Right forelimb (tissue), 1 donor: Measurements from ENCODE around the gene MAJIN.
A peak's percentile ranks its signal among the peaks of the same experiment; 100 is the strongest.
"Not testable (repeated sequence)": the region's sequence is repeated elsewhere in the genome, so short reads cannot be mapped to it uniquely, and the experiment has no call there.

Source experiments
- DNase-seq: peaks from one replicate; pipeline ENCODE4 v3.0.0-alpha.2; 2018

The MAJIN gene

DNA sequence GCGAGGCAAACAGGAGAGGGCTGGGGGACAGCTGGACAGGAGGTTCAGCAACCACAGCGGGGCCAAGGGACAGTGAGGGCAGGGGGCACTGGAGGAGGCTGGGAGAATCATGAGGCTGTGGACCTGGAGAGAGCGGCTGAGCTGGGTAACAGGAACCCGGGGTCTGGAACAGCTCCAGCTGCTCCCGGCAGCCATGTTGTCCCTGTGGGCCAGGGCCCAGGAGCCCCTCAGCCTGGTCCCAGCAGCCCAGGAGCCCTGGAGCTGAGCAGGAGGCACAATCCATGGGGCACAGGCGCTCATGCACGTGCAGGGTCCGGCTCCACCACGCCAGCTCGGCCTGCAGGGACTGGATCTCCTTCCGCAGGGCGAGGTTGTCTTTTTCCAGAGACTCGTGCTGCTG lies 17.5 kb upstream of the MAJIN start:
- no peak for DNase-seq

DNA sequence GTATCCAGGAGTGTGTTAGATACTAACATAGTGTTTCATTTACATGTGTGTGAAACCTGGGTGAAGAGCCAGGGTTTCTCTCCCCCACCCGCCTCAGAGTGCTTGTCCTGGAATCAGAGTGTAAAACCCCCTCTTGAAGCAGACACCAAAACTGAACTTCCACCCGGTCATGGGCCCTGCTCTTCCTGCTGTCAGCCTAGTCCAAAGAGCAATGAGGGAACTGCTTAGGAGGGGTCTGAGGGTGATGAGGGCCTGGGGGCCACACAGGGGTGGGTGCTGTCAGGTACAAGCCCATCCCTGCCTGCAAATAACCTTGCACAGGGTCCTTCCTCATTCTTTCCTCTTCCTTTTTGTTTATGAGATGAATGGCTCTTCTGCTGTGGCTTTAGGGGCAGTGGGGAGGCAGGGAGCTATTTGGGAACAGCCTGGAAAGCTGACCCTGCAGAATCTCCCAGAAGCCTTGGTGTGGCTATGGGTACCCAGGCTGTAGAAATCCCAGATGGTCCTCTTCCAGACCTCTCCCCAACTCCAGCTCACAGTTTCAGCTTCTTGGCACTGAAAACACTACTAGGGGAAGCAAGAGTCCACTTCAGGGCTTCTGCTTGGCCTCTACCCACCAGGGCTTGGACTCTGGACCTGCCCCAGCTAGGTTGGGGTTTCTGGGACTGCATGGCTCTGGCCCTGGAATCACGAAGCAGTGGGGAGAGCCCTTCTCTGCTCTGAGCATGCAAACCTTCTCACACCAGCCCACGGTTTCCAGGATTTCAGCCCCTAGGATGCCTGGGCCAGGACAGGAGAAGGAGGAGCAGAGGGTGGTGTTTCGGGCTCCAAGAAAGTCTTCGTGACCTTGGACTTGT lies 16.3 kb upstream of the MAJIN start:
- no peak for DNase-seq

DNA sequence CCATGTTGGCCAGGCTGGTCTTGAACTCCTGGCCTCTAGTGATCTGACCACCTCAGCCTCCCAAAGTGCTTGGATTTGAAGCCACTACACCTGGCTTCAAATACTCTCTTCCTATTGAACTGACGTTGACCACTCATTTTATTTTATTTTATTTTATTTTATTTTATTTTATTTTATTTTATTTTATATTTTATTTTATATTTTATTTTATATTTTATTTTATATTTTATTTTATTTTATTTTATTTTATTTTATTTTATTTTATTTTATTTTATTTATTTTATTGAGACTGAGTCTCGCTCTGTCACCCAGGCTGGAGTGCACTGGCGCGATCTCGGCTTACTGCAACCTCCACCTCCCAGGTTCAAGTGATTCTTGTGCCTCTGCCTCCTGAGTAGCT lies 11.4 kb upstream of the MAJIN start:
- not testable (repeated sequence) for DNase-seq

DNA sequence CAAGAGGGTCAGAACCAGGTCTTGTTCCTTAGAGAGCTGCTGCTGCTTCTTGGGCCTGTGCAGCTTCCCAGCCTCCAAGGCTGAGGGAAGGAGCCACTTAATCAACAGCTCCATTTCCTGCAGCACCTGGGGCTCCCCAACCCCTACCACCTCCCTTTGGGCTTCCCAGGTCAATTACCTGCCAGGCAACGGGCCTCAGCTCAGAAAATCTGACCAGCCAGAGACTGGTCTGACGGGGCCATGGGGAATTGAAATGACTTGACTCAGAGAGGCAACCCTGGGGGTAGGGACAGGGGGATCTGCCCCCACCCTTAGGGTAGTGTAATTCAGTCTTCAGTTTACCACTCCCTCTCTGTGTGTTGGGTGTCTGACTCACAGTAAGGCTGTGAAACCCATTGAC lies 4.7 kb upstream of the MAJIN start:
- DNase-seq: no peak

DNA sequence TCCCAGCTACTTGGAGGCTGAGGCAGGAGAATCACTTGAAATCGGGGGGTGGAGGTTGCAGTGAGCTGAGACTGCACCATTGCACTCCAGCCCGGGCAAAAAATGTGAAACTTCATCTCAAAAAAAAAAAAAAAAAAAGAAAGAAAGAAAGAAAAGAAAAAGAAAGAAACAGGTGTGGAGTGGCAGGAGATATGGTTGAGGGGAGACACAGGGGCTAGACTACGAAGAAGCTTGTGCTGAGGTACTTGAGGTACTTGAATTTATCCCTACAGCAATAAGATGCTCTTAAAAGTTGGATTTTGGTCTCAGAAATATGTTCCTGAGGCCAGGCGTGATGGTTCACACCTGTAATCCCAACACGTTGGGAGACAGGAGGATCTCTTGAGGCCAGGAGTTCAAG lies 2.2 kb upstream of the MAJIN start:
- DNase-seq: no peak

DNA sequence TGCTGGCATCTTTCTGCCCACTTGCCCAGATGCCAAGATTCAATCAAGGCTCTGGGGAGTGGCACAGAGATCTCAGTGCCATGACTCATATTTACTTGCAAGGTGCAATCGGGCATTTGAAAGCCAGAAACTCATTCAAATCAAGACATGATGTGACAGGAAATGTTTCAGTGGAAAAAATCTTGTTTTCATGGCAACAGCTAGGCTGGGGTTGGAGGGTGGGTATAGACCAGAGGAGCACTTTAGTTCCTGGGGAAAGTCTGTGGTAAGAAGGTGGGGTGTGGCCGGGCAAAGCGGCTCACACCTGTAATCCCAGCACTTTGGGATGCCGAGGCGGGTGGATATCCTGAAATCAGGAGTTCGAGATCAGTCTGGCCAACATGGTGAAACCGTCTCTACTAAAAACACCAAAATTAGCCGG lies 1.2 kb downstream of the MAJIN start:
- DNase-seq: no peak

DNA sequence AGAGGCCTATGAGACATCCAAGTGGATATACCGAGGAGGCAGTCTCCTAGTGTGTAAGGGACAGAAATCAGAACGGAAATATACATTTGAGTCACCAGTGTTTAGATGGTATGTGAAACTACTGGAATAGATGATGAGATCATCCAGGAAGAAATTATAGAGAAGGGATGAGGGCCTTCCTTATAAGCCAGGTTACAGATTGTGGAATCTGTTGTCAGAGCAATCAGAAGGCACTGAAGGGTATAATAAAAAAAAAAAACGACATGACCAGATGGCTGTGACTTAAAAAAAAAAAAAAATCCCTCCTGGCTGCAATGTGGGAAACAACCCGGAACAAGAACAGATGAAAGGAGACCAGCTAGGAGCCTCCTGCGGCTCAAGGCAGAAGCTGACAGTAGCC lies 2.7 kb downstream of the MAJIN start:
- no peak for DNase-seq

DNA sequence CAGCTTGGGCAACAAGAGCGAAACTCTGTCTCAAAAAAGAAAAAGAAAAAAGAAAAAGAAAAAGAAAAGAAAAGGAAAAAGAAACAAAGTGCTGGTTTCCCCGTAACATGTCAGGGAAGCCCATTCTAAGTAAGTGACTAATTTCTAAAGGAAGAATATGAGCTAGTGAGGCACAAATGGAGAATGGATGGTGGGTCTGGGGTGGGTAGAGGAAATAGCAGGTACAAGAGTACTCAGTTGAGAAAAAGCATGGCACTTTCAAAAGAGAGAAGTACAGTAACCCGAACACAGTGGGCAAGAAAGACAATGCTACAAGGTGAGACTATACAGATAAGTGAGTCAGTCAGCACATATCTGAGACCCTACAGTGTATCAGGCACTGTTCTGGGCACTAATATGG lies 4.5 kb downstream of the MAJIN start:
- DNase-seq: no peak

DNA sequence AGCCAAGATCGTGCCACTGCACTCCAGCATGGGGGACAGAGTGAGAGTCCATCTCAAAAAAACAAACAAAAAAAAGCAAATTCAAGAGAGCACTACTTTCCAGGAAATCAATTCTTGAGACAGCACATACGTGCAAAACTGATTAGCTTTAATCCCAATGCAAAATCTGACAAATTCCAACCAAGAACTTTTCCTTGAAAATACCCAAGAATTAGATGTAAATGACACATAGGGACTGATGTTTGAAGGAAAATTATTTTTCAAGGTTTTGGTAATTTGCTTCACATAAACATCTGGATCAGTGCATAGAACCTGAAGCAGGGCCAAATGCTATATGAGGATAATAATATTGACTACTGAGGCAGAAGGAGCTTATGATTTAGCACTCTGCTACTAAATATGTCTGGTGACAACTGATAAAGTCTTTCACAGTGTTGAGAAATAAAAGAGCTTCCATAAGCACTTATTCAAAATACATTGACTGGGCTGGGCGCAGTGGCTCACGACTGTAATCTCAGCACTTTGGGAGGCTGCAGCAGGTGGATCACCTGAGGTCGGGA lies 8.8 kb downstream of the MAJIN start:
- DNase-seq: no peak

DNA sequence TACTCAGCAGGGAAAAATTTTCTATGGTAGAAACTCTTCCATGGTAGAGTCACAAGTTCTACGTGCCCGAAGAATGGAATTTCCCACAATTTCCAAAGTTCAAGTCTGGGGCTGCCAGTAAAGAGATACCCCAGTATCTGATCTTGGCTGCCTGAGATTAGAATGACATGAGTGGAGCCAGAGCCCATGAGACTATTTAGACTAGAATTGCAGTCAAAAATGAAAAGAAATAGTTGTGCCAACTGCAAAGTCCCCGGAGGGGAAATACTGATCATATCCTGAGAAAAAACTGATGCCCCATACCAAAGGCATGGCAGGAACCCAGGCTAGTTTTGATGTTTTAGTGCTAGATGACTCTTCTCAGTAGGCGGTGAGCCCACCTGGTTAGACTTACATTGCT lies 11.2 kb downstream of the MAJIN start:
- DNase-seq: no peak

DNA sequence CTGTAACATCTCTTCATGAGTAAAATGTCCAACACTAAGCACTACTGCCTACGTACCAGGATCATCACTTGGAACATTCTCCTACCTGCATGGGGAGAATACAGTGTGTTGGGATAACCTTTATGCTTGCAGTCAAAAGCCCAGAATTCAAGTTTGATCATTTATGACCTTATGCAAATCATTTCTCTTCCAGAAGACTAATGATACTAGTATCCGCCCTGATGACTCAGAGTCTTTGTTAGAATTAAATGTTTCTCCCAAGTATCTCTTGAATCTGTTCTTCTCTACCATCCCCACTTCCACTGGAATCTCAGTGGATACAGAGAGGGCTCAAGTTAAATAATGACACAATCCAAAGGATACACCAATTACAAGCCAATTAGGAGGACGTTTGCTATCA lies 12.4 kb downstream of the MAJIN start:
- no peak for DNase-seq

DNA sequence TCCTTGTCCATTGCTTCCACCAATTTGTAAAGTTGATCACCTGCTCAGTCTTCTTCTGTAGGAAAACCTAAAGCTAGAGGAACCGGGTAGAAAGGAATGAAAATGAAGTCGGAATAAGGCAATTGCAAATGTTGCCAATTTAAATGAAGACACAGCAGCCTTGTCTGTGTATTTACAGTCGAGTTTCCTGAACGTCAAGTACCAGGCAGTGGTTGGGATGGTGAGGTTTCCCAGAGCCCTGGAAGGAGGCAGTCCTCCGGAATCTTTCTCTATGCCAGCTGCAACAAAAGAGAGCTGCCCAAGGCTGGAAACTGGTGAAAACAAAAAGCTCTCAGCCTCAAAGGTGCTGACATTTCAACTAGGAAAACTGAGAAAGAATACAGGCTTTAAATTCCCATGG lies 17.7 kb downstream of the MAJIN start:
- DNase-seq: no peak

DNA sequence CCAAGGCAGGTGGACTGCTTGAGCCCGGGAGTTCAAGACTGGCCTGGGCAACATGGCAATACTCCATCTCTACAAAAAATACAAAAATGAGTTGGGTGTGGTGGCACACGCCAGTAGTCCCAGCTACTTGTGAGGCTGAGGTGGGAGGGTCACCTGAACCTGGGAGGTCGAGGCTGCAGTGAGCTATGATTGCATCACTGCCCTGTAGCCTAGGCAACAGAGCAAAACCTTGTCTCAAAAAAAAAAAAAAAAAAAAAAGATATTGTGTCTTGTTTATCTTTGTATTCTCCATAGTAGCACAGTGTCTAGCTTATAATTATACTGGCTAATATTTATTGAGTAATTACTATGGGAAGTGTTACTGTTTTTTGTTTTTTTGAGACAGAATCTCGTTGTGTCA lies 20.4 kb downstream of the MAJIN start:
- DNase-seq: no peak

DNA sequence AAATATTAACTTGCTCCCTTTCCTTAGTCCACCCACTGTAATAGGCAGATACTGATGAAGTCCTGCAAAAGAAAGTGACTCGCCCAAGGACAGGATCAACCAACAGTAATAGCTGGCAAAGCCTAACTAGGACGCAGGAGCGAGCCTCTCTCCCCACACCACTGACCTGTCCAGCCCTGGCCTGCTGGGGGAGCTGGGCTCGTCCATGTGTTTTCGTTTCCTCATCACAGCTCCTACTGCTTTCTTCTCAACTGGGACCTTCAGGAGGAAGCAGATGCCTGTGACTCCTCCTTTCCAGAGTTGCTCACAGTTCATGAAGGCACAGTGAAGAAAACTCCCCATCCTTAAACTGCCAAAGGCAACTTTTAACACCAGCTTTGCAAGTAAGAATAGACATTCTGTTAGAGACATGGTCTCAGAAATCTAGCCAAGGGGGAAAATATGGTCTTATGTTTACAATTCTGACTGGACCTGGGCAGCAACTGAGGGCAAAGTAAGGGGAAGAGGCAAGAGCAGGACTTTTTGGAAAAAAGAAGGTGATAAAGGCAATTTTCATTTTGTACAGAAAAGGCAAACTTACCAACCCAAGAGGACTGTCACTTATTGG lies 24.6 kb downstream of the MAJIN start:
- no peak for DNase-seq

DNA sequence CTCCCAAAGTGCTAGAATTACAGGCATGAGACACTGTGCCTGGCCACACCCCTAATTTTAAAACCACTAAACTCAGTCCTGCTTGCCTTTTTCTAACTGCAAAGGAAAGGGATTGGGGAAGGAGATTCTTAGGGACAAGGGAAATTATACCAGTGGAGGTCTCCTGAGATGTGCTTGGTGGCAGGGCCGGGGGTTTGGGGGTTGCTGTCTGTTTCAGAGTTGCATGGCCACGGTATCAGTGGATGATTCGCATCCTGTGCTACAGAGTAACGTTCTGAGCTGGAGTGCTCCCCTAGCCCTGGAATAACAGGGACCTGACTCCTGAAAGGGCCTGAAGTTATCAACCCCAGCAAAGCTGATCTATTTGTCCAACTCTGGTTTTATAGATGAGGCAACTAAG lies 35.4 kb downstream of the MAJIN start:
- no peak for DNase-seq

DNA sequence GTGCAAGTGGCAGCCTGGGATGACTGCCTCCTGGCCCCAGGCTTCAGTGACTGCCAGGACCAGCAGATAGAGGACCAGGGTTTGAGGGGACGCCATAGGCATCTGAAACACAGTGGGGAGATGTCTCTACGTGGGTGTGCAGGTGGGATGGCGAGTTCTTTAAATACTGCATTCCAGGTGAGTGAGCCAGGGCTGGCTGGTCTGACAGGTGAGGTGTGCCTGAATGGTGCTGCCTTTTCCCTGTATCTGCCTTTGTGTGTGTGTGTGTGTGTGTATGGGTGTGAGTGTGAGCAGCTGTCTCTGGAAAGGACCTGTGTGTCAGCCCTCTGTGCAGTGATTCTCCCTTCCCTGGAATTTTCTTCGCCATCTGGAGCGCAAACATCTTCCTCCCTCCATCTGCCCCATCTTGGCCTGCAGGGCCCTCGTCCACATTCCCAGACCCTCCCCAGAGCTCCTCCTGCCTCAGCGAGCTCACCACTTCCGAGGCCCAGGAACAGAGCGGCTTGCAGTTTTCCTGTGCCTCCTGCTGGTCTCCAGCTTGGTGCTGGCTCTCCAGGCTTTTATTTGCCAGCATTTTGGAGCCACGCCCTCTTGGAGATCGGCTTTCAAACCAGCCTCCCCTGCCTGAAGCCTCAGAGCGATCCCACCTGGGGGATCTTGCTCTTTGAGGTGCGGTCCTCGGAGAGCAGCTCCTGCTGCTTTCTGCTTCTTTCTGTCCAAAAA lies 36.4 kb downstream of the MAJIN start, which contains the start of gene GPHA2:
GPHA2 (minus strand) TSS at position 535 of the 723 bp plus-strand sequence; CDS start at position 102, 433 bp downstream.
- DNase-seq: peak; percentile 54

DNA sequence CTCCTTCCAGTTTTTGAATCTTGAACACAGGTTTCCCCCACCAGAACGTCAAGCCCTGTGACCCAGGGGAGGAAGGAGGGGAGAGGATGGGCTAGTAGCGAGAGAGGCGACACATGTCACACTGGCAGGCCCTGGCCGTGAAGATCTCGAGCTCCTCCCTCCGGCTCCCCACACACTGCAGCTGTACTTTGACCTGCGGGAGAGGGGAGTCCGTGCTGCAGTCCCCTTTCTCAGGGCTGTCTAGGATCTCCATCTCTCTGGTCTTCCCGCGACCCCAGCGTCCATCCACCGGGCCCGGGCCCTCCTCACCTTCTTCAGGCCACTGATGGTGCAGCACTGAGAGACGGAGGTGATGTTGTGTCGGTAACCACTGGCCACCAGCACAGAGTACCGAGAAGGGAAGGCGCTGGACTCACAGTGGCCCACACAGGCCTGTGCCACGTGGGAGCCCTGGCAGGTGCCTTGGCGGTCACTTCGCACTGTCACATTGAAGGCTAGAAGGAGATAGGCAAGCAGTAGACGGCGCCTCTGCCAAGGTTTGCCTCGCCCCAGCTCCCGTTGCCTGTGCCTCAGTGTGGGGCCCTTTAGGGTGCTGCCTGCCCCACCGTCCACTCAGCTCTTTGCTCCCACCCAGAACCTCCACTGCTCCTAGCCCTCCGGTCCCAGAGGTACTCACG lies 37.1 kb downstream of the MAJIN start:
- DNase-seq: no peak

DNA sequence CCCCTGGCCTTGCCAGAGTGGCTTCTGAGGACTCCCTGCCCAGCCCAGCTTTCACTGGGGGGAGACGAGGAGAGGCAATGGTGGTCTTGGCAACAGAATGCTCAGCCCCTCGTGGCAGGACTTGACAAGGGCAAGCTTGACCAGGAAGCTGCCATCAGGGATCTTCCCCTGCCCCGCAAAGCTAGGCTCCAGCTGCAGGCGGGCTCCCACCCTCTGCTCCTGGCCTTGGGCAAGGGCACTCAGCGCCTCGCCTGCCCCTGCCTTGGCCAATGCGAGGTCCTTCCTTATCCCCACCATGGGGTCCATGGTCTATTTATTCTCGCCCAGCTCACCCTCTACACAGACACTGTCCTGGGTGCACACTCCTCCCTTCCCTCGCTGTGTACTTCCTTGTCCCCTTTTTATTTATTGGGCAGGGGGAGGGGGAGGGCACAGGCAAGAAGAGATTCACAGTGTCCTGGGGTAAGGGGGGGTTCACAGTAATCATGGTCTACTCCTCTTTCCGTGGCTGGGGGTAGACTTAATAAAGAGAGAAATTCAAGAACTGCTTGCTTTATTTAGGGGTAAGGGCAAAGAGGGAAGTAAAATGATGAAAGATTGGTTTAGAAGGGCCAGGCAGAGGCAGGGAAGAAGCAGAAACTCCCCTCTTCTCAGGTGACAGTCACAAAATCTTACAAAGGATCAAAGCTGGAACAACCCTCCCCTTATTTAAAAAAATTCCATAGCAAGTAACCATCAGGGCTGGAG lies 37.8 kb downstream of the MAJIN start:
- no peak for DNase-seq

DNA sequence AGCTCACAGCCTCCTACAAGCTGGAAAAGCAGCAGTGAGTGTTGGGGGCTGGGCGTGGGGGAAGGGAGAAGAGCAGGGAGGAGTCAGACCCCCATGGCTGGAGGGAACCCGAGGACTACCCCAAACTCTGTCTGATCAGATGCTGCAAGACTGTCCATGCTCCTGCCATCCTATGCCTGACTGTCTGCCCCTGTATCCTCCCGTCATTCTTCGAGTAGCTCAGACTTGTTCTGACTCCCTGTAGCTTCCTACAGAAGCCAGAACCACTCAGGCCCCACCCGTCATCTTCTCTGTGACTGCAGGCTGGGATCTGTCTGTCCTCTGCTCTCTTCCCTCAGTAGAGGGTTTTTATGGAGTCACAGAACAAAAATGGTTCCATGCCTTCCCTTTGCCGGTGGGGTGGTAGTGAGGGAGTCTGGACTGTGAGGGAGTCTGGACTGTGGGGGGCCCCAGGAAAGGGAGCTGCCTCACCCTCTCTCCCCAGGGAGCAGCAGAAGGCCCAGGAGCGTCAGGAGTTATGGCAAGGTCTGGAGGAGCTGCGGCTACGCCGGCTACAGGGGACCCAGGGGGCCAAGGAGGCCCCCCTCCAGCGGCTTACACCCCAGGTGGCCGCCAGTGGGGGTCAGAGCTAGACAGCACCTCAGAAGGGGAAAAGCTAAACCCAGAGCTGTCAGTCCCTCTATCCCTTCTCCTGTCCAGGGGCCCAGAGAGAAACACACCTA lies 38.5 kb downstream of the MAJIN start:
- DNase-seq: no peak

DNA sequence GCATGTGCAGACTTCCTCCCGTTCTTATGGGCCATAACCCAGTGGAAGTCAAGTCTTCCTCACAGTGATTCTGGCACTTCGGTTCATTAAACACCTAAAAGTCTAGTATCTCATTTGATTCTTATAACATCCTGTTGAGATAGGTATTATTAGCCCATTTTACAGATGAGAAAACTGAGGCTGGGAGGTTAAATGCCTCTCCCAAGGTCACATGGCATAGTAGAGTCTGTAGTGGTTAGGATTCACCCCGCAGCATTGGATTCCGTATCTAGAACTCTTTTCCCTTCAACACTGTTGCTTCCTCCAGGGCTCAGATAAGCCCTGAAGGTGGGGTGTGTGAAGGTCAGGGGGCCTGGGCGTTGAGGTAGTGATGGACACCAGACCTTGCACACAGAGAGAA lies 39.6 kb downstream of the MAJIN start:
- DNase-seq: no peak

DNA sequence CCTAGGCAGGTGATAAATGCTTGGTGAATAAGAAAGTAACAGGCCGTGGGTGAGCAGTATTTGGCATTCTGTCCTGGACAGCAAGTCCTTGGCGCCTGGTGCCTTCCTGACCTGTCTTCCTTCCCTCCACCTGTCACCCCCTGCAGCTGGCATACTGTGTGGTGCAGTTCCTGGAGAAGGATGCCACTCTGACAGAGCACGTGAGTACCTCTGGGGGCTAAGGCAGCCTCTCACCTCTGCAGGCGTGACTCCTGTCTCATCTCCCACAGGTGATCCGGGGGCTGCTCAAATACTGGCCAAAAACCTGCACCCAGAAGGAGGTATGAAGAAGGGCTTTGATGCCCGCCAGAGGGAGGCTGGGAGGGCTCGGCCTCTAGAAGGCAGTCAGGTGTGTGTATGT lies 40.6 kb downstream of the MAJIN start:
- DNase-seq: no peak

DNA sequence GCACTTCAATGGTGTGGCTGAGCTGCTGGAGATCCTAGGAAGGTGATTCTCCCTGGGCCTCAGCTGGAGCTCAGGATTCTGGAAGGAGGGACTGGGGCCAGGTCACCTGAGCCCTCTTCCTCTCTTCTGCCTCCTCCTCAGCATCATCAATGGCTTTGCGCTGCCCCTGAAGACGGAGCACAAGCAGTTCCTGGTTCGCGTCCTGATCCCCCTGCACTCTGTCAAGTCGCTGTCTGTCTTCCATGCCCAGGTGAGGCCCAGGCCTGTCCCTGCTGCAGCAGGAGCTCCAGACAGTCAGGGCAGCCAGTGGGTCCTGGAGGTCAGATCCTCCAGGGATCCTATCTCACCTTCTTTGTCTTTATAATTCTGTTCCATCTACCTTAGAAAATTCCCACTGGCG lies 41.6 kb downstream of the MAJIN start:
- DNase-seq: no peak
